ENCODE measurements around the gene SOX18. TPM values are rescaled to one million over a fixed set of nuclear protein-coding genes. Genes with fewer than 3 reads are reported as not detected.

The SOX18 gene
- total and polyA plus RNA-seq, 2 experiments from 2014 or later: 0.06 TPM; not detected in 1

DNA sequence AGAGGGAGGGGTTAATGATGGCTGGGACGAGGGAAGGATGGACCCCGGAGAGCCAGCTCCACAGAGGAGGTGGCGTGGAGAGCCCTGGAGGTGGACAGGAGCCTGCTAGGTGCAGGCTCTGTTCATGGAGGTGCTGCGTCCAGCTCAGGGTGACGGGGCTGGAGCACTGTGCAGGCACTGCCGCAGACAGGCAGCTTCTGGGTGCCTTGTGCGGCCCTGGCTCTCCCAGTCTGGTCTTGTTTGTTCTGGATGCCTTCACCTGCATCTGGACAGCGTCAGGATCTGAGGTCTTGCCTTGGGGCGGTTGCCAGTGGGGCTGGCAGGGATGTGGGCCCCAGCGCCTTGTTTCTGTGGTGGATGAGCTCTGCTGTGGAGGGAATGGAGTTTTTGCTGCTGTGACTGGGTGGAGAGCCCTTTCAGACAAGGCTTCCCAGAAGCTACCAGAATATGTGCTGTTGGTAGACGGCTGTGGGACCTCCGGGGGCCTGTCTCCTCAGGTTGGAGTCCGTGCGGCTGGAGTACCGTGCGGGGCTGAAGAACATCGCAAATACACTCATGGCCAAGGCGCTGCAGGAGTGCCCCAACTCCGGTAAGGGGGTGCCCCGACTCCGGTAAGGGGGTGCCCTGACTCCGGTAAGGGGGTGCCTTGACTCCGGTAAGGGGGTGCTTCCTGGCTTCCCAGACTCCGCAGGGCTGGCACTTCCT lies 21.3 kb downstream of the SOX18 start:
- Histone ChIP-seq H3K9me3 (ENCODE audit: low read depth) (no peaks in the 10 kb centered on the region), H3K4me1 (ENCODE audit: low read depth) (no peaks in the 10 kb centered on the region), H3K4me3 (no peak overlapping the region), H3K36me3 (peaks cover 66% of the 10 kb centered on the region), H3K27ac (no peak overlapping the region), H3K27me3 (no peaks in the 10 kb centered on the region)
- no peak for DNase-seq (ENCODE audit: low read depth in 1 of 2, low spot score in 1 of 2)
- TF ChIP-seq, protein P1, sequence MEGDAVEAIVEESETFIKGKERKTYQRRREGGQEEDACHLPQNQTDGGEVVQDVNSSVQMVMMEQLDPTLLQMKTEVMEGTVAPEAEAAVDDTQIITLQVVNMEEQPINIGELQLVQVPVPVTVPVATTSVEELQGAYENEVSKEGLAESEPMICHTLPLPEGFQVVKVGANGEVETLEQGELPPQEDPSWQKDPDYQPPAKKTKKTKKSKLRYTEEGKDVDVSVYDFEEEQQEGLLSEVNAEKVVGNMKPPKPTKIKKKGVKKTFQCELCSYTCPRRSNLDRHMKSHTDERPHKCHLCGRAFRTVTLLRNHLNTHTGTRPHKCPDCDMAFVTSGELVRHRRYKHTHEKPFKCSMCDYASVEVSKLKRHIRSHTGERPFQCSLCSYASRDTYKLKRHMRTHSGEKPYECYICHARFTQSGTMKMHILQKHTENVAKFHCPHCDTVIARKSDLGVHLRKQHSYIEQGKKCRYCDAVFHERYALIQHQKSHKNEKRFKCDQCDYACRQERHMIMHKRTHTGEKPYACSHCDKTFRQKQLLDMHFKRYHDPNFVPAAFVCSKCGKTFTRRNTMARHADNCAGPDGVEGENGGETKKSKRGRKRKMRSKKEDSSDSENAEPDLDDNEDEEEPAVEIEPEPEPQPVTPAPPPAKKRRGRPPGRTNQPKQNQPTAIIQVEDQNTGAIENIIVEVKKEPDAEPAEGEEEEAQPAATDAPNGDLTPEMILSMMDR (IDR thresholded peaks at IDR 0.05; ENCODE audit: low read depth, low read length): no peak

DNA sequence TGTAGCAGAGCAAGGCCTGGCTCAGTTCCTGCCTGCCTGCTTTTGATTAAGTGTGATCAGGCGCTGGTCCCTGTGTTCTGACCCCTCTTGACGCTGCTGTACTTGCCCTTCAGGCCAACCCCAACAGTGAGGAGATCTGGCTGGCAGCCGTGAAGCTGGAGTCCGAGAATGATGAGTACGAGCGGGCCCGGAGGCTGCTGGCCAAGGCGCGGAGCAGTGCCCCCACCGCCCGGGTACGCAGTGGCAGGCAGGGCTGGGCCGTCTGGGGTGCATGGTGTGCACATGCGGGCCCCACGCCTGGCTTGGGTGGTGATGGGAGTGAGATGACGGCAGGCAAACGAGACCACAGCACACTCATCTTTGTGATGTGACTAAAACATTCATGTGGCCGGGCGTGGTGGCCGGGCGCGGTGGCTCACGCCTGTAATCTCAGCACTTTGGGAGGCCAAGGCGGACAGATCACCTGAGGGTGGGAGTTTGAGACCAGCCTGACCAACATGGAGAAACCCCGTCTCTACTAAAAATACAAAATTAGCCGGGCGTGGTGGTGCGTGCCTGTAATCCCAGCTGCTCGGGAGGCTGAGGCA lies 23.5 kb downstream of the SOX18 start:
- Histone ChIP-seq H3K27me3 (no peaks in the 10 kb centered on the region), H3K4me3 (no peak overlapping the region), H3K27ac (no peak overlapping the region), H3K4me1 (ENCODE audit: low read depth) (no peaks in the 10 kb centered on the region), H3K9me3 (ENCODE audit: low read depth) (no peaks in the 10 kb centered on the region), H3K36me3 (peaks cover 56% of the 10 kb centered on the region)
- DNase-seq (ENCODE audit: low read depth in 1 of 2, low spot score in 1 of 2): no peak
- TF ChIP-seq, protein P1 (IDR thresholded peaks at IDR 0.05; ENCODE audit: low read depth, low read length): no peak

DNA sequence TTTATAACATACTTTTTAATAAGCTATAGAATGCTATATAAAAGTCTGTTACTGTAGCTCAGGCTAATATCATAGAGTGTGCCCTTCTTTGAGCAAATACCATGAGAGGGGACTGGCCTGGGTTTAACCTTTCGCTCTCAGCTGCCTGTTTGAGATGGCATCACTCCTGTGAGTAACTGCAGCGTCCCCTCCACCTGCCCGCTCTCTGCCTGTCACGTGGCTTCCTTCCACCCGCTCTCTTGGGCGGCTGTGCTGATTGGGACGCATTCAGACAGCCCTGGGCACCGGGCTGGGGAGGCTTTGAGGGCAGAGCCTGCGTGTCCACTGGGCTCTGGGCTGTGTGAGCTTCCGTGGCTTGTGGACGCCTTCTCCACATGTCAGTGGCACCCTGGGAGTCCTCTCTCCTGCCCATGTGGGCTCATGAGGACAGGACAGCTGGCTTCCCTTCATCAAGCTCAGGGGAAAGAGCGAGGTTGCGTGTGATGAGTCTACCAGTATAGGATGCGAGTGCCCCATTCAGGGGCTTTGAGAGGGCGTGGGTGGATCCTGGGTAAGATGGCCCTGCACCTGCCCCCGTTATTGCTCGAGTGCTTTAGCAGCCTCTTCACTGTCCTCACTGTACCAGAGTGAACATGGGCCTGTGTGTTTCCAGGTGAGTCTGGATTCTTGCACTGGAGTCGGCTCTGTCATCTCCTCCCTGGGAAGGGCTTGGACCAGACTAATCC lies 24.2 kb downstream of the SOX18 start:
- no peaks in the 10 kb centered on the region for H3K9me3 ChIP-seq (ENCODE audit: low read depth)
- H3K27me3 ChIP-seq: no peaks in the 10 kb centered on the region
- H3K27ac ChIP-seq: no peak overlapping the region
- TF ChIP-seq, protein P1 (IDR thresholded peaks at IDR 0.05; ENCODE audit: low read depth, low read length): no peak
- no peaks in the 10 kb centered on the region for H3K4me1 ChIP-seq (ENCODE audit: low read depth)
- peaks cover 54% of the 10 kb centered on the region for H3K36me3 ChIP-seq
- no peak overlapping the region for H3K4me3 ChIP-seq
- DNase-seq (ENCODE audit: low read depth in 1 of 2, low spot score in 1 of 2): no peak

DNA sequence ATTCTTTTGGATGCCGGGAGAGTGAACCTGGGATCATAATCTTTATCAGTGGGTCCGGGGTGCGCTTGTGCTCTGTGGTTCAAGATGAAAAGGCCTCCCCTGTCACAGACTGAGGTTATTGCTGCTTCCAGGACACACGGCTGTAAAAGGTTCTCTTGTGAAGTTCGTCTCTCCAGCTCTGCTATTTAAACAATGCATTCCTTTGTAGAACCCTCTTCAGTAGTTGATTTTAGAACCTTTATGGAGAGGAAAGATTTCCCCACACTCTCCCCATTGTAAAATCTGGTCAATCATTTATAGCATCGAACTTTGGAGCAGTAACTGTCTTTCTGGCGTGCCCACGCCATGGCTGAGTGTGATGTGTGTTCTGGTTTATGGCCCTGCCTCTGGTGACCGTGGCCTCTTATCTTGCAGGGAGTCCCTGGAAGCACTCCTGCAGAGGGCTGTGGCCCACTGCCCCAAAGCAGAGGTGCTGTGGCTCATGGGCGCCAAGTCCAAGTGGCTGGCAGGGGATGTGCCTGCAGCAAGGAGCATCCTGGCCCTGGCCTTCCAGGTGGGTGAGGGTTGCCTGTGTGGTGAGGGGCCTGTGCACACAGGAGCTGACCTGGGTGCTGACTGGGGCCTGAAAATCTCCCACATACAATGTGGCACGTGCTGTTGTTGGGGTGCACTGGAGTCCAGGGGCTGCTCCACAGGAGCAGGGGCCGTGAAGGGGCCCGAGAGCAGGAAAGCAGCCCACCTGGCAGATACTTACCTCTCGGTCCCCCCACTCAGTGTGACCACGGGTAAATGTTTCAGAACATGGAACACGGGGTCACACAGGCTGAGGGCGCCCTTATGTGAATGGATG lies 25.1 kb downstream of the SOX18 start:
- TF ChIP-seq, protein P1 (IDR thresholded peaks at IDR 0.05; ENCODE audit: low read depth, low read length): no peak
- Histone ChIP-seq H3K9me3 (ENCODE audit: low read depth) (no peaks in the 10 kb centered on the region), H3K27me3 (no peaks in the 10 kb centered on the region), H3K27ac (no peak overlapping the region), H3K36me3 (peaks cover 48% of the 10 kb centered on the region), H3K4me3 (no peak overlapping the region), H3K4me1 (ENCODE audit: low read depth) (no peaks in the 10 kb centered on the region)
- DNase-seq (ENCODE audit: low read depth in 1 of 2, low spot score in 1 of 2): no peak
